Stimulated activated effector memory CD8-positive, alpha-beta T cell treated with anti-CD3 and anti-CD28 coated beads, Interleukin-12 subunit alpha, Interleukin-12 subunit beta, amount 100 ng/mL, for 72 hours (primary cell): ENCODE measurements around the gene MRPL16.

Source experiments
- ATAC-seq: fragments of 150-1000 bp; cut with Tn5 transposase; 2 replicates; pipeline ENCODE4 v1.10.0; 2021
- DNase-seq, 2 donors: peaks; one replicate each; pipeline ENCODE4 v3.0.0; 2021 to 2022; ENCODE audit warnings: low spot score in 2 of 2
- H3K27ac Mint-ChIP-seq: one replicate; pipeline ENCODE4 v1.8.0; 2022; ENCODE audit warnings: mild to moderate bottlenecking, mixed read lengths
- H3K36me3 Mint-ChIP-seq: one replicate; pipeline ENCODE4 v1.8.0; 2022; ENCODE audit warnings: mild to moderate bottlenecking, mixed read lengths
- H3K4me1 Mint-ChIP-seq: one replicate; pipeline ENCODE4 v1.8.0; 2022; ENCODE audit warnings: mixed read lengths
- H3K4me3 Mint-ChIP-seq: one replicate; pipeline ENCODE4 v1.8.0; 2022; ENCODE audit warnings: mild to moderate bottlenecking, mixed read lengths
- H3K9me3 Mint-ChIP-seq: one replicate; pipeline ENCODE4 v1.8.0; 2022; ENCODE audit warnings: mixed read lengths

MRPL16 gene

GRCh38 chr11:59770319-59770718, 40.3 kb downstream of the MRPL16 start:
- no peak overlapping the region for H3K4me3 Mint-ChIP-seq
- no peak for DNase-seq
- peaks cover 23% of the 10 kb centered on the region for H3K36me3 Mint-ChIP-seq
- ATAC-seq = peak; percentile 29
- peaks cover 16% of the 10 kb centered on the region for H3K4me1 Mint-ChIP-seq
- no peak overlapping the region for H3K27ac Mint-ChIP-seq
- no peaks in the 10 kb centered on the region for H3K9me3 Mint-ChIP-seq

GRCh38 chr11:59769828-59770227, 40.8 kb downstream of the MRPL16 start:
- H3K36me3 Mint-ChIP-seq = peaks cover 21% of the 10 kb centered on the region
- no peak for DNase-seq
- no peak overlapping the region for H3K27ac Mint-ChIP-seq
- H3K4me3 Mint-ChIP-seq = no peak overlapping the region
- peaks cover 21% of the 10 kb centered on the region for H3K4me1 Mint-ChIP-seq
- ATAC-seq = no peak
- H3K9me3 Mint-ChIP-seq = no peaks in the 10 kb centered on the region

- no peak overlapping the region for H3K4me3 Mint-ChIP-seq
- H3K36me3 Mint-ChIP-seq = peaks cover 14% of the 10 kb centered on the region
- no peak overlapping the region for H3K27ac Mint-ChIP-seq
- DNase-seq = no peak
- H3K4me1 Mint-ChIP-seq = peaks cover 22% of the 10 kb centered on the region
- no peak for ATAC-seq
- H3K9me3 Mint-ChIP-seq = no peaks in the 10 kb centered on the region
These were observed 41.5 kb downstream of the MRPL16 start for GRCh38 chr11:59769111-59769510.

GRCh38 chr11:59767225-59767611, 43.4 kb downstream of the MRPL16 start:
- H3K27ac Mint-ChIP-seq = peak overlapping the region; percentile 14
- H3K36me3 Mint-ChIP-seq = no peaks in the 10 kb centered on the region
- no peaks in the 10 kb centered on the region for H3K9me3 Mint-ChIP-seq
- H3K4me3 Mint-ChIP-seq = peak overlapping the region; percentile 3
- peaks cover 27% of the 10 kb centered on the region for H3K4me1 Mint-ChIP-seq
- DNase-seq (no peak), ATAC-seq (peak; percentile 61)

GRCh38 chr11:59766542-59767224, 43.9 kb downstream of the MRPL16 start:
- peak; percentile 9 for ATAC-seq
- Mint-ChIP-seq H3K4me3 (peak overlapping the region; percentile 3), H3K36me3 (no peaks in the 10 kb centered on the region)

GRCh38 chr11:59765068-59765735, 45.4 kb downstream of the MRPL16 start:
- Mint-ChIP-seq H3K27ac (peak overlapping the region; percentile 7), H3K4me3 (no peak overlapping the region), H3K4me1 (peaks cover 22% of the 10 kb centered on the region), H3K36me3 (no peaks in the 10 kb centered on the region), H3K9me3 (no peaks in the 10 kb centered on the region)
- DNase-seq = no peak
- ATAC-seq = no peak

More at GRCh38 chr11:59766542-59767224, 43.9 kb downstream of the MRPL16 start:
- Mint-ChIP-seq H3K4me1 (peaks cover 23% of the 10 kb centered on the region), H3K27ac (peak overlapping the region; percentile 14), H3K9me3 (no peaks in the 10 kb centered on the region)
- DNase-seq = no peak

GRCh38 chr11:59761993-59762392, 48.6 kb downstream of the MRPL16 start:
- ATAC-seq (no peak), DNase-seq (no peak)
- Mint-ChIP-seq H3K4me1 (peaks cover 38% of the 10 kb centered on the region), H3K4me3 (no peak overlapping the region), H3K36me3 (no peaks in the 10 kb centered on the region), H3K9me3 (no peaks in the 10 kb centered on the region), H3K27ac (no peak overlapping the region)

GRCh38 chr11:59760771-59761170, 49.8 kb downstream of the MRPL16 start:
- no peaks in the 10 kb centered on the region for H3K9me3 Mint-ChIP-seq

GRCh38 chr11:59759900-59760299, 50.7 kb downstream of the MRPL16 start:
- H3K27ac Mint-ChIP-seq = no peak overlapping the region
- DNase-seq (no peak), ATAC-seq (no peak)
- H3K9me3 Mint-ChIP-seq = no peaks in the 10 kb centered on the region
- H3K4me3 Mint-ChIP-seq = no peak overlapping the region
- no peaks in the 10 kb centered on the region for H3K36me3 Mint-ChIP-seq
- peaks cover 47% of the 10 kb centered on the region for H3K4me1 Mint-ChIP-seq

More at GRCh38 chr11:59760771-59761170, 49.8 kb downstream of the MRPL16 start:
- no peak for DNase-seq
- H3K4me3 Mint-ChIP-seq = no peak overlapping the region
- no peak for ATAC-seq
- no peak overlapping the region for H3K27ac Mint-ChIP-seq
- H3K36me3 Mint-ChIP-seq = no peaks in the 10 kb centered on the region
- peaks cover 50% of the 10 kb centered on the region for H3K4me1 Mint-ChIP-seq

- Mint-ChIP-seq H3K4me1 (peaks cover 54% of the 10 kb centered on the region), H3K9me3 (no peaks in the 10 kb centered on the region), H3K4me3 (no peak overlapping the region), H3K27ac (no peak overlapping the region), H3K36me3 (peaks cover 7% of the 10 kb centered on the region)
- ATAC-seq (no peak), DNase-seq (no peak)
These were observed 52.1 kb downstream of the MRPL16 start for GRCh38 chr11:59758401-59759037.

GRCh38 chr11:59756845-59757244, 53.7 kb downstream of the MRPL16 start:
- Mint-ChIP-seq H3K36me3 (peaks cover 7% of the 10 kb centered on the region), H3K9me3 (no peaks in the 10 kb centered on the region), H3K4me1 (peaks cover 44% of the 10 kb centered on the region), H3K4me3 (peak overlapping the region; percentile 95), H3K27ac (no peak overlapping the region)
- no peak for ATAC-seq
- DNase-seq = no peak

- Mint-ChIP-seq H3K4me1 (peaks cover 44% of the 10 kb centered on the region), H3K36me3 (peaks cover 7% of the 10 kb centered on the region), H3K9me3 (no peaks in the 10 kb centered on the region), H3K27ac (no peak overlapping the region), H3K4me3 (peak overlapping the region; percentile 95)
- DNase-seq (no peak), ATAC-seq (no peak)
These were observed 54.1 kb downstream of the MRPL16 start for GRCh38 chr11:59756558-59756840.
